Panc1 (cell line): ENCODE data around the gene VAMP2. TPM values are rescaled to one million over a fixed set of nuclear protein-coding genes. Genes with fewer than 3 reads are reported as not detected.
A peak's percentile ranks its signal among the peaks of the same experiment; 100 is the strongest.

Source experiments
- ATAC-seq: fragments of 200-7000 bp; cut with Tn5 transposase; 2 replicates; pipeline ENCODE4 v1.9.1; 2020; ENCODE audit warnings: mild to moderate bottlenecking, moderate library complexity
- BruUV-seq: library from RNA; stranded (reverse); fragments of 400-500 nt; replicated peaks from 2 replicates; lab custom pipeline; 2021; lab: Mats Ljungman, UMichigan
- CTCF ChIA-PET: fragments of 300-600 bp; sonication (Branson Sonifier 250); formaldehyde crosslinking; loops from one replicate; lab custom pipeline; 2022; ENCODE audit warnings: antibody characterized with exemption; lab: Charles Lee
- POLR2A ChIA-PET: fragments of 300-600 bp; sonication (Branson Sonifier 250); formaldehyde crosslinking; loops from one replicate; lab custom pipeline; 2022; ENCODE audit warnings: antibody characterized with exemption; lab: Charles Lee
- DNase-seq: peaks from one replicate; pipeline ENCODE4 v3.0.0-alpha.2; 2010; ENCODE audit warnings: low read depth, low spot score
- H3K27ac ChIP-seq: 2 replicates; pipeline ENCODE4 v1.5.1; 2011; ENCODE audit warnings: mild to moderate bottlenecking, low read length, inconsistent platforms
- H3K27me3 ChIP-seq: fragments of 200-500 bp; sonication (Bioruptor generic); 2 replicates; pipeline ENCODE4 v1.6.0; 2014; ENCODE audit warnings: low read length, inconsistent platforms; ENCODE audit not compliant: control insufficient read depth, insufficient read depth
- H3K36me3 ChIP-seq: fragments of 200-500 bp; sonication (Bioruptor generic); 2 replicates; pipeline ENCODE4 v1.5.1; 2014; ENCODE audit warnings: inconsistent platforms, mild to moderate bottlenecking, low read length, moderate library complexity; ENCODE audit not compliant: control insufficient read depth, insufficient read depth
- H3K4me1 ChIP-seq: 2 replicates; pipeline ENCODE4 v1.5.1; 2011; ENCODE audit warnings: inconsistent platforms, mild to moderate bottlenecking, low read length, moderate library complexity; ENCODE audit not compliant: control insufficient read depth, insufficient read depth
- H3K4me3 ChIP-seq, 2 experiments: 2 replicates each; pipeline ENCODE4 v1.5.1; 2011 to 2012; ENCODE audit warnings: low read depth in 2 of 2, low read length in 2 of 2, mild to moderate bottlenecking in 2 of 2, inconsistent platforms in 1 of 2, moderate library complexity in 1 of 2
- H3K9me3 ChIP-seq: fragments of 200-500 bp; sonication (Bioruptor generic); 2 replicates; pipeline ENCODE4 v1.5.1; 2014; ENCODE audit warnings: low read depth, mild to moderate bottlenecking, inconsistent platforms, low read length, moderate library complexity; ENCODE audit not compliant: control insufficient read depth, insufficient read depth
- CTCF ChIP-seq: fragments of 450-650 bp; IDR thresholded peaks from 2 replicates; pipeline ENCODE4 v1.5.1; 2017; ENCODE audit warnings: mild to moderate bottlenecking
- POLR2AphosphoS5 ChIP-seq: IDR thresholded peaks from 2 replicates; pipeline ENCODE4 v1.6.1; 2012; ENCODE audit warnings: mild to moderate bottlenecking, low read depth, low read length, moderate library complexity
- REST ChIP-seq, 2 experiments: IDR thresholded peaks; 2 replicates each; pipeline ENCODE4 v1.6.1; 2011 to 2012; ENCODE audit warnings: low read depth in 2 of 2, control low read depth in 1 of 2, low read length in 1 of 2, mild to moderate bottlenecking in 1 of 2, moderate library complexity in 1 of 2; ENCODE audit not compliant: insufficient read depth in 1 of 2
- SIN3A ChIP-seq: IDR thresholded peaks from 2 replicates; pipeline ENCODE4 v1.6.1; 2012; ENCODE audit warnings: low read depth, mild to moderate bottlenecking, low read length, moderate library complexity, borderline replicate concordance; ENCODE audit not compliant: insufficient read depth
- TCF7L2 ChIP-seq: IDR thresholded peaks from 2 replicates; pipeline ENCODE4 v1.6.1; 2011; ENCODE audit warnings: mild to moderate bottlenecking, low read depth, low read length, inconsistent platforms
- in situ Hi-C: cut with HindIII; loops from 2 replicates; pipeline ENCODE4 v1.10.0; 2016; ENCODE audit warnings: low sequenced_read_pairs, low pct_unique_long_range_greater_than_20kb
- intact Hi-C: fragments of 100-400 bp; cut with micrococcal nuclease; formaldehyde crosslinking; loops from one replicate; pipeline ENCODE4 v1.10.0; 2022; ENCODE audit not compliant: unreplicated experiment
- total RNA-seq: library from RNA; stranded (reverse); gene quantifications from one replicate; pipeline ENCODE4 v1.2.1, GENCODE V29; 2021; ENCODE audit not compliant: unreplicated experiment

VAMP2 gene
- total RNA-seq, 1 experiment from 2014 or later = 28.6 TPM

- peak overlapping the region; percentile 65; the same call in 1 of the 2 replicates for H3K27ac ChIP-seq
- peak overlapping the region; percentile 60 to 92 for H3K4me3 ChIP-seq
- 0 out of 2 replicates have a peak, but pooled peaks cover 4% of the 10 kb centered on the region for H3K4me1 ChIP-seq
- no peaks in the 10 kb centered on the region for H3K27me3 ChIP-seq
- intact Hi-C loops (loop anchor here (10.0 kb wide), 1 partner anchor 103 kb away; no protein-coding TSS in a partner anchor), in situ Hi-C loops (no loop called here)
- DNase-seq (no peak), ATAC-seq (peak; percentile 56)
- ChIA-PET CTCF (interaction anchor here (0.5 to 0.7 kb wide), 3 partner anchors 32 to 80 kb away, joined by 3 to 4 read pairs (median 3); no protein-coding TSS in a partner anchor), POLR2A (interaction anchor here (0.6 kb wide), 1 partner anchor 235 kb away, joined by 3 read pairs; no protein-coding TSS in a partner anchor)
- no peak for TF ChIP-seq TCF7L2
- peak; percentile 94 for TF ChIP-seq CTCF
- 0 out of 2 replicates have a peak, but pooled peaks have one; percentile 25 for TF ChIP-seq SIN3A
- no peaks in the 10 kb centered on the region for H3K9me3 ChIP-seq
- no TSS peak for BruUV-seq
- H3K36me3 ChIP-seq = no peaks in the 10 kb centered on the region
Measured at GRCh38 chr17:8121681-8122421, 40.9 kb downstream of the VAMP2 start.

DNA sequence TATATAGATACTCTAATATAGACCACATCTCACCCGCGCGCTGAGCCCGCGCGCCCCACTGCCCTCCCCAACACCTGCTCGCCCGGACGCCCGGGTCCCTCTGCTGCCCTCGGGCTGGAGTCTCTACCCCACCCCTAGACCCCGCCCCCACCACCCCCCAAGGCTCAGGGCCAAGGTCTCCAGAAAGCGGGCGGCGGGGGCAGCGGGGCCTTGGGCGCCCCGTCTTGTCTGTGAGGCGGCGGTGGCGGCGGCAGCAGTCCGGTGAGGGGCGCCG is 41.4 kb downstream of the VAMP2 start:
- ChIA-PET CTCF (no interaction called here), POLR2A (interaction anchor here (0.6 kb wide), 1 partner anchor 235 kb away, joined by 3 read pairs; no protein-coding TSS in a partner anchor)
- H3K36me3 ChIP-seq = no peaks in the 10 kb centered on the region
- H3K4me3 ChIP-seq = peak overlapping the region; percentile 60 to 92
- H3K4me1 ChIP-seq = 0 out of 2 replicates have a peak, but pooled peaks cover 4% of the 10 kb centered on the region
- ATAC-seq = 0 out of 2 replicates have a peak, but pooled peaks have one; percentile 0
- TF ChIP-seq POLR2AphosphoS5 (no peak), CTCF (no peak), TCF7L2 (no peak), REST (IDR thresholded peaks at IDR 0.05; ENCODE audit: insufficient read depth in 1 of 2, low read depth in 2 of 2, low read length in 1 of 2) (no peak), SIN3A (no peak)
- intact Hi-C loops (loop anchor here (10.0 kb wide), 1 partner anchor 103 kb away; no protein-coding TSS in a partner anchor), in situ Hi-C loops (no loop called here)
- no TSS peak for BruUV-seq
- no peaks in the 10 kb centered on the region for H3K27me3 ChIP-seq
- no peak for DNase-seq
- no peak overlapping the region; the same call in 1 of the 2 replicates for H3K27ac ChIP-seq
- H3K9me3 ChIP-seq = no peaks in the 10 kb centered on the region
